Islet precursor cell (in vitro differentiated cells): Measurements from ENCODE around the gene SNAPC4.

ENCODE experiments used
- DNase-seq: peaks from one replicate; pipeline ENCODE4 v3.0.0-alpha.2; 2018

The SNAPC4 gene, protein sequence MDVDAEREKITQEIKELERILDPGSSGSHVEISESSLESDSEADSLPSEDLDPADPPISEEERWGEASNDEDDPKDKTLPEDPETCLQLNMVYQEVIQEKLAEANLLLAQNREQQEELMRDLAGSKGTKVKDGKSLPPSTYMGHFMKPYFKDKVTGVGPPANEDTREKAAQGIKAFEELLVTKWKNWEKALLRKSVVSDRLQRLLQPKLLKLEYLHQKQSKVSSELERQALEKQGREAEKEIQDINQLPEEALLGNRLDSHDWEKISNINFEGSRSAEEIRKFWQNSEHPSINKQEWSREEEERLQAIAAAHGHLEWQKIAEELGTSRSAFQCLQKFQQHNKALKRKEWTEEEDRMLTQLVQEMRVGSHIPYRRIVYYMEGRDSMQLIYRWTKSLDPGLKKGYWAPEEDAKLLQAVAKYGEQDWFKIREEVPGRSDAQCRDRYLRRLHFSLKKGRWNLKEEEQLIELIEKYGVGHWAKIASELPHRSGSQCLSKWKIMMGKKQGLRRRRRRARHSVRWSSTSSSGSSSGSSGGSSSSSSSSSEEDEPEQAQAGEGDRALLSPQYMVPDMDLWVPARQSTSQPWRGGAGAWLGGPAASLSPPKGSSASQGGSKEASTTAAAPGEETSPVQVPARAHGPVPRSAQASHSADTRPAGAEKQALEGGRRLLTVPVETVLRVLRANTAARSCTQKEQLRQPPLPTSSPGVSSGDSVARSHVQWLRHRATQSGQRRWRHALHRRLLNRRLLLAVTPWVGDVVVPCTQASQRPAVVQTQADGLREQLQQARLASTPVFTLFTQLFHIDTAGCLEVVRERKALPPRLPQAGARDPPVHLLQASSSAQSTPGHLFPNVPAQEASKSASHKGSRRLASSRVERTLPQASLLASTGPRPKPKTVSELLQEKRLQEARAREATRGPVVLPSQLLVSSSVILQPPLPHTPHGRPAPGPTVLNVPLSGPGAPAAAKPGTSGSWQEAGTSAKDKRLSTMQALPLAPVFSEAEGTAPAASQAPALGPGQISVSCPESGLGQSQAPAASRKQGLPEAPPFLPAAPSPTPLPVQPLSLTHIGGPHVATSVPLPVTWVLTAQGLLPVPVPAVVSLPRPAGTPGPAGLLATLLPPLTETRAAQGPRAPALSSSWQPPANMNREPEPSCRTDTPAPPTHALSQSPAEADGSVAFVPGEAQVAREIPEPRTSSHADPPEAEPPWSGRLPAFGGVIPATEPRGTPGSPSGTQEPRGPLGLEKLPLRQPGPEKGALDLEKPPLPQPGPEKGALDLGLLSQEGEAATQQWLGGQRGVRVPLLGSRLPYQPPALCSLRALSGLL (N-terminal part only)

DNA sequence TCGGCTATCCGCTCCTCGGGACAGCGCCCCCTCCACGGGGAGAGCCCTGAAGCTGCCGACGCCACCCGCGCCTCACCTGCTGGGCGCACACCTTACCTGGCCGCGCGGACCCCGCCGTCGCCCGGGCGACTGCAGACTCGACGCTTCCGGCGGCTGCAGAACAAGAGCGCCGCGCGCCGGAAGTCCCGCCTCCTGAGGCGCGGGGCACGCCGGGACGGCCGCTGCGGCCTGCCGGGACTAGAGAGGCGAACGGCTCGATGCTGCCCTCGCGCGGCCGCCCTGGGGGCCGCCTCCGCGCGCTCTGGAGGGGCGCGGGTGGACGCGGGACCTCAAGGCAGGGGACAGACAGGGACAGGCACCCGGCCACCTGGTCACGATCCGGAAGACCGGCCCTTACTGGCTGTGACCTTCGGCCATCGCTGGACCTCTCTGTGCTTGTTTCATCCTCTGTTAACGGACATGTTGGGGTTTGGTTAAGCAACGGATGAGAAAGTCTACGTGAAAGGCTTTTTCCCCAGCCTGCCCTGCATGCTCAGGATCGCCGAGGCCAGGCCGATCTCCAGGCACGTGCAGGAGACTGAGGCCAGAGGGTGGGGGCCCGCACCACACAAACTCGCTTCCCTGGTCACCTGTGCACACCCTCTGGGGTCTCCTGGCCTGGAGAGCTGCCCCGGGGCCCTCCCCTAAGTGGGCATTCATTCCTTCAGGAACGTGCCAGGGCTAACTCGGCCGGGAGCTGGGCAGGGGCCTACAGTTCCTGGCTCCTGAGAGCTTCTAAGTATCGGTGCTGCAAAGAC, at the start of gene SNAPC4:
SNAPC4 (minus strand) TSS at position 133 of the 797 bp plus-strand sequence. CDS start 1,742 bp downstream, outside the sequence.
- peak; percentile 91 for DNase-seq

DNA sequence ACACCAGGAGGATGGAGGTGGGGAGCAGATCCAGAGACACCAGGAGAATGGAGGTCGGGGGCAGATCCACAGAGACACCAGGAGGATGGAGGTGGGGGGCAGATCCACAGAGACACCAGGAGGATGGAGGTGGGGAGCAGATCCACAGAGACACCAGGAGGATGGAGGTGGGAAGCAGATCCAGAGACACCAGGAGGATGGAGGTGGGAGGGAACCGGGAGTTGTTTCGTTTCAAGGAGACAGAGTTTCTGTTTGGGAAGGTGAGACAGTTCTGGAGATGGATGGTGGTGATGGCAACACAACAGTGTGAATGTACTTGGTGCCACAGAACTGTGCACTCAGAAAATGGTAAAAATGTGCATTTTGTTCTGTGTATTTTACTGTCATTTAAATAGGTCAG, 48.7 kb upstream of the SNAPC4 start:
- no peak for DNase-seq

- no peak for DNase-seq
Observed at GRCh38 chr9:136447173-136447778, 47.3 kb upstream of the SNAPC4 start.

- DNase-seq = no peak
Observed at GRCh38 chr9:136445799-136446198, 45.8 kb upstream of the SNAPC4 start.

GRCh38 chr9:136444102-136444501, 44.1 kb upstream of the SNAPC4 start:
- no peak for DNase-seq

DNA sequence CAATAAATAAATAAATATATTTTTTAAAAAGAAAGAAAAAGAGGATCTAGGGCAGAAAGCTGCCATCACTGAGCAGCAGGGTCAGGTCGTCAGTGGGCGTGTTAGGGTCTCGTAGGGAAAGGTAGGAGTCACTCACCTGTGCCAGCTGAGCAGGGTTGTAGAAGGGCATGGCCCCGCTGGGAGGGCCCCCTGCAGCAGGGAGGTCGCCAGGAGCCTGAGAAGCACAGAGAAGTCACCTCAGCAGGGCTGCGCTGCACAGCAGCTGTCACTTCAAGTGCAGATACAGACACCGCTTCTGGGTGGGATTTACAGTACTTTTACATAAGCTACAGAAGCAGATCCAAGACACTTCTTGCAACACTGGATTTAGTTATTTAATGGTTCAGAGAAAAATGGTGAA, 43.7 kb upstream of the SNAPC4 start:
- no peak for DNase-seq

GRCh38 chr9:136443087-136443486, 43.1 kb upstream of the SNAPC4 start:
- no peak for DNase-seq

DNA sequence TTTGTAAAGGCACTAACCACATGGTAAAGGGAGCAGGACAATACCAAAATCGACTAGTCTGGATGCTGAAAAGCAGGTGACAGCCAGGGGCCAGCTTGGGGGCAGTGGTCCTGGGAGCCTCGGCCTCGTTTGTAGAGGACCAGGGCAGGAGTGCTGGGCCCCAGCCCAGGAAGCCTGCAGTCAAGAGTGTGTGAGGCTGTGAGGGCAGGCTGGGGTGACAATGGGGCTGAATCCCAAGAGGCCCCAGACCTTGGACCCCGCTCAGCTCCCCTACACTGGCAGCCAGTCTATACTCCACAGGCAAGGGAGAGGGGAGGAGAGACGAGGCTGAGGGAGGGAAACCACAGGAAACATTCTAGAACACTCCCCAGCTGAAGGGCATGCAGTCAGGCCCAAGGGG, 42.3 kb upstream of the SNAPC4 start:
- no peak for DNase-seq

DNA sequence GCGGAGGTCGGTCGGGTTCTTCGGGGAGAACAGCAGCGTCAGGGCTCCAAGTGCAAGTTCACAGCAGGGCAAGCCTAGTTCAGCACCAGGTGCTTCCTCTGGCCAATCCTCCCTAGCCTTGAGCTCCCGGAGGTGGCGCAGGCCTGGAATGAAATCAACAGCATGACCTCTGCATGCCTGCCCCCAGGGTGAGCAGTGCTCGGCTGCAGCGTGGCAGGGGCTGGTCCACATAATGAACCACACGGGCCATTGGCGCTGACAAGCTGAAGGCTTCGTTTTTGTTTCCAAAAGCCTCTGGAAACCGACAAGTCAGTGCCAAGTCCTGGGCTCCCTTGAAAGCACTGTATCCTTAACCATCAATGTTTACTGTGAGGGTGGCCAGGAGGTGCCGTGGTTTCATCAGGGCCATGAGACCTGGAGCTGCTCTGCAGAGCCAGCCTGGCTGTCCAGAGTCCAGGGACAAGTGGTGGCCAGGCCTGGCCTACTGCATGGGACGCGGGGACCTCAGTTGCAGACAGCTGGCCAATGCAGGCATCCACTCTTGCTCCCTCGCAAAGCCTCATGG, 41.8 kb upstream of the SNAPC4 start:
- DNase-seq = no peak

GRCh38 chr9:136441191-136441680, 41.3 kb upstream of the SNAPC4 start:
- no peak for DNase-seq

- peak; percentile 86 for DNase-seq
Observed at GRCh38 chr9:136439481-136440408, 39.8 kb upstream of the SNAPC4 start, which contains the start of gene INPP5E. INPP5E (minus strand) TSS chr9:136439845; CDS start chr9:136439419, 426 bp downstream.

GRCh38 chr9:136438548-136439480, 38.8 kb upstream of the SNAPC4 start:
- peak; percentile 64 for DNase-seq

- no peak for DNase-seq
Observed at GRCh38 chr9:136437839-136438547, 38.0 kb upstream of the SNAPC4 start.

DNA sequence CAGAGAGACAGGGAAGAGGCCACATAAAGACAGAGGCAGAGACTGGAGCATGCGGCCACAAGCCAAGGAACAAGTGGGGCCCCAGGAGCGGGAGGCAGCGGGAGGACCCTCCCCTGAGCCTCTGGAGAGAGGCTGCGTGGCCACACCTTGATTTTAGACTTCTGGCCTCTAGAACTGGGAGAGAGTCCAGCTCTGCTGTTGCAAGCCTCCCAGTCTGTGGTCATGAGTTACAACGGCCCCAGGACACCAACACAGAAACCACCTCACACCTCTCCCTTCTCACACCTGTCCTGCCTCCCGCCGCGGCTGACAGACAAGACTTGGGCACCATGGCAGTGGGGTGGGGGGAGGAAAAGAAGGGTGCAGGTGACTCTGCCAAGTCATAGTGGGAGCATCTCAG, 37.5 kb upstream of the SNAPC4 start:
- DNase-seq = no peak

GRCh38 chr9:136436055-136436634, 36.2 kb upstream of the SNAPC4 start:
- DNase-seq = no peak

DNA sequence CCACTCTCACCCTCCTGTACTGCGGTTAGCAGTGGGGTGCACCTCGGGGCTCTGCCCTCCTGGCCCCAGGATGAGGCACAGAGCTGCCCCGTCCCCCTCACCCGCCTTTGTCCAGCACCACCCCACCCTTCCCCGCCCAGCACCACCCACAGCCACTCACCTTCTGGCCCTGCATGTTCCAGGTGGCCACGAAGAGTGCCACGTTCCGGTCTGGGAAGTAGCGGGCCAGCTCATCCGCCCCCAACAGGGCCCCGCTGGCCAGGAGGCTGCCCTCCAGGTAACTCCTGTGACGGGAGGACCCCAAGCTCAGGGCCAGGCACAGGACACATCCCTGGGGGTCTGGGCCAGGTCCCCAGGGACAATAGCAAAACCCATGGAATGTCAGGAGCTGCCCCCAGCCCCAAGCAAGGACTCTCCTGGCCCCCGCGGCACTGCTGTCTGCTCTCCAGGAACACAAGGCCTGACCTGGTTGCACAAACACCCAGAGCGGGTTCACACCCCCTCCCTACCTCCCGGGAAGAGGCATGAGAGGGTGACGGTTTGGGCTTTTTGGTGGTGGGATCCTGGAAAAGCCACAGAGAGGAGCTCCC, 34.7 kb upstream of the SNAPC4 start:
- DNase-seq = no peak
